Natural killer cell (primary cell): ENCODE data around the gene GNPTG. TPM values are rescaled to one million over a fixed set of nuclear protein-coding genes. Genes with fewer than 3 reads are reported as not detected.

Experiments used
- ATAC-seq, 3 donors: fragments of 150-1000 bp in 2 of 3; fragments of 200-7000 bp in 1 of 3; cut with Tn5 transposase; 1 replicate in 1 of 3; 2 replicates in 2 of 3; pipeline ENCODE4 v1.10.0; 2021; ENCODE audit warnings: mild to moderate bottlenecking in 2 of 3, moderate library complexity in 2 of 3
- DNase-seq, 2 donors: peaks; one replicate each; pipeline versions ENCODE4 v3.0.0 to v3.0.0-alpha.2; 2013 to 2021; ENCODE audit warnings: mixed read lengths in 1 of 2
- H3K27ac ChIP-seq: one replicate; pipeline ENCODE4 v1.5.1; 2013; ENCODE audit warnings: mild to moderate bottlenecking, low read length
- H3K27me3 ChIP-seq: one replicate; pipeline ENCODE4 v1.6.1; 2013; ENCODE audit warnings: low read length; ENCODE audit not compliant: control insufficient read depth, insufficient read depth
- H3K36me3 ChIP-seq: one replicate; pipeline ENCODE4 v1.6.1; 2013; ENCODE audit warnings: low read length; ENCODE audit not compliant: control insufficient read depth, insufficient read depth
- H3K4me1 ChIP-seq: one replicate; pipeline ENCODE4 v1.6.1; 2013; ENCODE audit warnings: low read length; ENCODE audit not compliant: control insufficient read depth, insufficient read depth
- H3K4me3 ChIP-seq: one replicate; pipeline ENCODE4 v1.5.1; 2013; ENCODE audit warnings: low read length
- H3K9me3 ChIP-seq: one replicate; pipeline ENCODE4 v1.6.1; 2013; ENCODE audit warnings: low read length; ENCODE audit not compliant: control insufficient read depth, insufficient read depth
- H3K27ac Mint-ChIP-seq, 2 donors: one replicate each; pipeline ENCODE4 v1.8.0; 2022; ENCODE audit warnings: mild to moderate bottlenecking in 2 of 2, mixed read lengths in 2 of 2, moderate library complexity in 1 of 2
- H3K27me3 Mint-ChIP-seq, 2 donors: one replicate each; pipeline ENCODE4 v1.8.0; 2022; ENCODE audit warnings: low read depth in 2 of 2, mixed read lengths in 2 of 2
- H3K36me3 Mint-ChIP-seq: one replicate; pipeline ENCODE4 v1.8.0; 2022; ENCODE audit warnings: mixed read lengths
- H3K4me1 Mint-ChIP-seq, 2 donors: one replicate each; pipeline ENCODE4 v1.8.0; 2022; ENCODE audit warnings: mixed read lengths in 2 of 2
- H3K4me3 Mint-ChIP-seq: one replicate; pipeline ENCODE4 v1.8.0; 2022; ENCODE audit warnings: mild to moderate bottlenecking, moderate library complexity, mixed read lengths
- H3K9me3 Mint-ChIP-seq, 2 donors: one replicate each; pipeline ENCODE4 v1.8.0; 2022; ENCODE audit warnings: mixed read lengths in 2 of 2
- WGBS: methylation state at CpG from one replicate; pipeline ENCODE4 v1.1.7; 2013; ENCODE audit warnings: missing lambda C conversion rate; ENCODE audit not compliant: insufficient coverage; 5-methylcytosine and 5-hydroxymethylcytosine counted together
- intact Hi-C: fragments of 100-400 bp; cut with micrococcal nuclease; formaldehyde crosslinking; loops from one replicate; pipeline ENCODE4 v1.14.2; 2022
- total RNA-seq, 4 donors: library from RNA; stranded (reverse); fragments of 120-200 nt in 1 of 4; gene quantifications; one replicate each; pipeline versions ENCODE4 v1.2.3 to v1.2.4, GENCODE V29; 2013 to 2022
- TF ChIP-seq, protein P1 (sequence below): fragments of 200-600 bp; IDR thresholded peaks from one replicate; pipeline ENCODE4 v1.8.0; 2022; ENCODE audit warnings: antibody characterized with exemption

GNPTG gene
- total RNA-seq, 3 donors from 2014 or later (not counting 1 experiment from before 2014, with no cell fraction given), result 58.7 to 65.9 (median 62.0) TPM

- Mint-ChIP-seq H3K4me1 (peaks cover 28 to 40% of the 10 kb centered on the region in 2 donors), H3K9me3 (no peaks in the 10 kb centered on the region), H3K27me3 (no peaks in the 10 kb centered on the region), H3K4me3 (peak overlapping the region; percentile 57), H3K36me3 (no peaks in the 10 kb centered on the region), H3K27ac (peak overlapping the region; percentile 31 to 96)
- Histone ChIP-seq H3K4me3 (no peak overlapping the region), H3K36me3 (peaks cover 45% of the 10 kb centered on the region), H3K4me1 (peaks cover 49% of the 10 kb centered on the region), H3K9me3 (no peaks in the 10 kb centered on the region), H3K27me3 (no peaks in the 10 kb centered on the region), H3K27ac (no peak overlapping the region)
- intact Hi-C loops, result no loop called here
- ATAC-seq, result no peak
- TF ChIP-seq, protein P1, sequence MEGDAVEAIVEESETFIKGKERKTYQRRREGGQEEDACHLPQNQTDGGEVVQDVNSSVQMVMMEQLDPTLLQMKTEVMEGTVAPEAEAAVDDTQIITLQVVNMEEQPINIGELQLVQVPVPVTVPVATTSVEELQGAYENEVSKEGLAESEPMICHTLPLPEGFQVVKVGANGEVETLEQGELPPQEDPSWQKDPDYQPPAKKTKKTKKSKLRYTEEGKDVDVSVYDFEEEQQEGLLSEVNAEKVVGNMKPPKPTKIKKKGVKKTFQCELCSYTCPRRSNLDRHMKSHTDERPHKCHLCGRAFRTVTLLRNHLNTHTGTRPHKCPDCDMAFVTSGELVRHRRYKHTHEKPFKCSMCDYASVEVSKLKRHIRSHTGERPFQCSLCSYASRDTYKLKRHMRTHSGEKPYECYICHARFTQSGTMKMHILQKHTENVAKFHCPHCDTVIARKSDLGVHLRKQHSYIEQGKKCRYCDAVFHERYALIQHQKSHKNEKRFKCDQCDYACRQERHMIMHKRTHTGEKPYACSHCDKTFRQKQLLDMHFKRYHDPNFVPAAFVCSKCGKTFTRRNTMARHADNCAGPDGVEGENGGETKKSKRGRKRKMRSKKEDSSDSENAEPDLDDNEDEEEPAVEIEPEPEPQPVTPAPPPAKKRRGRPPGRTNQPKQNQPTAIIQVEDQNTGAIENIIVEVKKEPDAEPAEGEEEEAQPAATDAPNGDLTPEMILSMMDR, result no peak
- WGBS, result 79% methylated on average over 16 of the region's 16 CpGs
- no peak for DNase-seq
These were observed 39.3 kb upstream of the GNPTG start for GRCh38 chr16:1312467-1312816.

GRCh38 chr16:1312903-1313302 lies 38.8 kb upstream of the GNPTG start:
- peaks cover 49% of the 10 kb centered on the region for H3K4me1 ChIP-seq
- no peak for ATAC-seq
- Mint-ChIP-seq H3K4me1 (peaks cover 28 to 40% of the 10 kb centered on the region in 2 donors), H3K4me3 (peak overlapping the region; percentile 57), H3K27ac (peak overlapping the region; percentile 31 to 96), H3K9me3 (no peaks in the 10 kb centered on the region), H3K36me3 (no peaks in the 10 kb centered on the region), H3K27me3 (no peaks in the 10 kb centered on the region)
- H3K4me3 ChIP-seq, result no peak overlapping the region
- 87% methylated on average over 15 of the region's 15 CpGs for WGBS
- peaks cover 49% of the 10 kb centered on the region for H3K36me3 ChIP-seq
- TF ChIP-seq, protein P1, result no peak
- no peaks in the 10 kb centered on the region for H3K27me3 ChIP-seq
- no peak overlapping the region for H3K27ac ChIP-seq
- intact Hi-C loops, result no loop called here
- no peak for DNase-seq
- H3K9me3 ChIP-seq, result no peaks in the 10 kb centered on the region

DNA sequence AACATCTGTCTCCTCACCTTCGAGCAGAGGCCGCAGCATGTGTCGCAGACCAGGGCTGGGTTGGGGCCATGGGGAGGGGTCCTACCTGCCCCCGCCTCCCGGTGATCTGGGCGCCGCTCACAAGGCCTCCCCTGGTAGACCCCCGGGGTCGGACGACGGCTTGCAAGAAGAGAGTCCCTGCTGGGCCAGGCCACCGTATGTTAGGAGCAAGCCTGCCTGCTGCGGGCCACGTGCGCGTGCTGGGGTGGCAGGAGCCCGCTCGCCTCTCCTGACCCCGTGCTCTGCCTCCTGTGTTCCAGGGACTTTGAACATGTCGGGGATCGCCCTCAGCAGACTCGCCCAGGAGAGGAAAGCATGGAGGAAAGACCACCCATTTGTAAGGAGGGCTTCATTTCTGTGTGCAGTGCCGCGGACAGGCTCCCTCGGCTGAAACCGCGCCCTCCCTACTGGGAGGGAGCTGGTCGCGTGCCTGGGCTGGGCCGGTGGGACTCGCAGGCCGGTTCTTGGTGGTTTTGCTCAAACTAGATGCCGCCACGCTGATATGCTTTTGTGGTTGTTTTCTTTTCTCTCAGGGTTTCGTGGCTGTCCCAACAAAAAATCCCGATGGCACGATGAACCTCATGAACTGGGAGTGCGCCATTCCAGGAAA lies 37.9 kb upstream of the GNPTG start:
- Histone ChIP-seq H3K27ac (no peak overlapping the region), H3K36me3 (peaks cover 59% of the 10 kb centered on the region), H3K9me3 (no peaks in the 10 kb centered on the region), H3K4me1 (peaks cover 44% of the 10 kb centered on the region), H3K27me3 (no peaks in the 10 kb centered on the region), H3K4me3 (no peak overlapping the region)
- Mint-ChIP-seq H3K4me1 (peaks cover 33 to 46% of the 10 kb centered on the region in 2 donors), H3K4me3 (peak overlapping the region; percentile 13), H3K27ac (peak overlapping the region in 1 of 2 donors; percentile 46), H3K9me3 (no peaks in the 10 kb centered on the region), H3K27me3 (no peaks in the 10 kb centered on the region), H3K36me3 (peaks cover 6% of the 10 kb centered on the region)
- DNase-seq (no peak), ATAC-seq (no peak)
- WGBS, result 85% methylated on average over 38 of the region's 38 CpGs
- TF ChIP-seq, protein P1, result no peak
- intact Hi-C loops, result no loop called here
